H1 (cell line): Measurements from ENCODE around the gene TTR. TPM values are rescaled to one million over a fixed set of nuclear protein-coding genes. Genes with fewer than 3 reads are reported as not detected.

Source experiments
- CTCF ChIA-PET: fragments of 300-600 bp; sonication (Branson Sonifier 250); formaldehyde crosslinking; loops from one replicate; lab custom pipeline; 2021; ENCODE audit not compliant: partially characterized antibody; lab: Charles Lee
- POLR2A ChIA-PET: fragments of 300-600 bp; sonication (Branson Sonifier 250); formaldehyde crosslinking; loops from one replicate; lab custom pipeline; 2021; ENCODE audit warnings: inconsistent platforms; ENCODE audit not compliant: partially characterized antibody; lab: Charles Lee
- DNase-seq, 2 experiments: peaks; one replicate each; pipeline versions ENCODE4 v3.0.0 to v3.0.0-alpha.2; 2010 to 2022; ENCODE audit warnings: low spot score in 2 of 2, low read depth in 1 of 2, mixed read lengths in 1 of 2
- FAIRE-seq: peaks from 2 replicates; lab custom pipeline; 2011; peaks lifted over from hg19 to GRCh38; lab: Jason Lieb, UNC
- H2AFZ ChIP-seq: 2 replicates; pipeline ENCODE4 v1.8.1; 2012; ENCODE audit warnings: low read length, inconsistent platforms
- H2AK5ac ChIP-seq: 2 replicates; pipeline ENCODE4 v1.6.1; 2013; ENCODE audit warnings: low read depth, low read length
- H2BK120ac ChIP-seq: replicated peaks from 2 replicates; pipeline ENCODE3; 2013; ENCODE audit warnings: low read depth, low read length, inconsistent platforms
- H2BK12ac ChIP-seq: 2 replicates; pipeline ENCODE4 v1.6.1; 2013; ENCODE audit warnings: low read depth, low read length
- H2BK15ac ChIP-seq: 2 replicates; pipeline ENCODE4 v1.6.1; 2013; ENCODE audit warnings: low read length
- H2BK20ac ChIP-seq: 2 replicates; pipeline ENCODE4 v1.6.1; 2013; ENCODE audit warnings: low read length
- H2BK5ac ChIP-seq: 2 replicates; pipeline ENCODE4 v1.6.1; 2013; ENCODE audit warnings: low read depth, low read length
- H3K14ac ChIP-seq: 2 replicates; pipeline ENCODE4 v1.6.1; 2013; ENCODE audit warnings: inconsistent platforms; ENCODE audit not compliant: insufficient read length
- H3K18ac ChIP-seq: 2 replicates; pipeline ENCODE4 v1.6.1; 2013; ENCODE audit warnings: low read length; ENCODE audit errors: extremely low read depth
- H3K23ac ChIP-seq: 2 replicates; pipeline ENCODE4 v1.6.1; 2013; ENCODE audit warnings: inconsistent platforms; ENCODE audit not compliant: insufficient read length
- H3K23me2 ChIP-seq: 2 replicates; pipeline ENCODE4 v1.6.1; 2013; ENCODE audit warnings: low read depth, low read length
- H3K27ac ChIP-seq: 2 replicates; pipeline ENCODE4 v1.6.1; 2011; ENCODE audit warnings: low read depth, low read length, inconsistent platforms
- H3K27me3 ChIP-seq, 4 experiments: replicated peaks in 1 of 4; 1 replicate in 1 of 4; 2 replicates in 3 of 4; pipeline versions ENCODE4 v1.6.1 to v1.8.1; 2011 to 2013; ENCODE audit warnings: low read length in 3 of 4, mild to moderate bottlenecking in 3 of 4, inconsistent platforms in 2 of 4, mixed read lengths in 2 of 4, moderate library complexity in 1 of 4; ENCODE audit not compliant: control insufficient read depth in 3 of 4, insufficient read depth in 3 of 4; ENCODE audit errors: extremely low read depth in 1 of 4
- H3K36me3 ChIP-seq, 4 experiments: 2 replicates each; pipeline versions ENCODE4 v1.6.1 to v1.8.1; 2011 to 2013; ENCODE audit warnings: mild to moderate bottlenecking in 4 of 4, low read length in 3 of 4, moderate library complexity in 2 of 4, control low read depth in 1 of 4, inconsistent platforms in 1 of 4; ENCODE audit not compliant: insufficient read depth in 4 of 4, control insufficient read depth in 2 of 4
- H3K4ac ChIP-seq: replicated peaks from 2 replicates; pipeline ENCODE3; 2013; ENCODE audit warnings: low read length, low read depth, mixed read lengths, inconsistent platforms; ENCODE audit not compliant: insufficient read length
- H3K4me1 ChIP-seq, 4 experiments: replicated peaks in 1 of 4; 1 replicate in 1 of 4; 2 replicates in 3 of 4; pipeline versions ENCODE4 v1.6.1 to v1.8.1; 2011 to 2013; ENCODE audit warnings: low read length in 3 of 4, inconsistent platforms in 2 of 4, mixed read lengths in 1 of 4; ENCODE audit not compliant: insufficient read depth in 4 of 4, control insufficient read depth in 3 of 4
- H3K4me2 ChIP-seq, 2 experiments: 2 replicates each; pipeline versions ENCODE4 v1.6.1 to v1.8.1; 2011 to 2013; ENCODE audit warnings: low read depth in 2 of 2, low read length in 2 of 2, control low read depth in 1 of 2, inconsistent platforms in 1 of 2, mild to moderate bottlenecking in 1 of 2; ENCODE audit not compliant: insufficient read depth in 1 of 2
- H3K4me3 ChIP-seq, 4 experiments: fragments of 200-600, 300-600 bp in 1 of 4; sonication (generic), shearing (Covaris generic), sonication (Bioruptor Twin) in 1 of 4; 2 replicates each; pipeline versions ENCODE4 v1.5.1 to v1.8.1; 2011 to 2016; ENCODE audit warnings: low read length in 4 of 4, low read depth in 3 of 4, control low read depth in 2 of 4, inconsistent platforms in 2 of 4, mild to moderate bottlenecking in 2 of 4, mixed read lengths in 1 of 4, moderate library complexity in 1 of 4; ENCODE audit not compliant: insufficient read depth in 2 of 4; ENCODE audit errors: extremely low read depth in 1 of 4
- H3K56ac ChIP-seq: replicated peaks from 2 replicates; pipeline ENCODE3; 2013; ENCODE audit warnings: low read depth, mild to moderate bottlenecking, mixed read lengths, low read length, inconsistent platforms; ENCODE audit not compliant: insufficient read length
- H3K79me1 ChIP-seq: 2 replicates; pipeline ENCODE4 v1.6.1; 2013; ENCODE audit warnings: low read depth, low read length, control low read depth
- H3K79me2 ChIP-seq, 2 experiments: 2 replicates each; pipeline versions ENCODE4 v1.6.1 to v1.8.1; 2012 to 2013; ENCODE audit warnings: low read length in 2 of 2, mild to moderate bottlenecking in 2 of 2, inconsistent platforms in 1 of 2; ENCODE audit not compliant: insufficient read depth in 2 of 2, control insufficient read depth in 1 of 2
- H3K9ac ChIP-seq, 4 experiments: replicated peaks in 1 of 4; 1 replicate in 1 of 4; 2 replicates in 3 of 4; pipeline versions ENCODE4 v1.6.1 to v1.8.1; 2011 to 2013; ENCODE audit warnings: low read depth in 3 of 4, low read length in 3 of 4, control low read depth in 2 of 4, mild to moderate bottlenecking in 2 of 4, moderate library complexity in 2 of 4, inconsistent platforms in 1 of 4; ENCODE audit errors: extremely low read depth in 1 of 4
- H3K9me3 ChIP-seq, 2 experiments: 2 replicates each; pipeline versions ENCODE4 v1.6.1 to v1.8.1; 2012 to 2013; ENCODE audit warnings: mild to moderate bottlenecking in 2 of 2, moderate library complexity in 2 of 2, control low read depth in 1 of 2, inconsistent platforms in 1 of 2, low read depth in 1 of 2, low read length in 1 of 2, mixed read lengths in 1 of 2; ENCODE audit not compliant: insufficient read depth in 2 of 2
- H4K20me1 ChIP-seq, 2 experiments: replicated peaks in 1 of 2; 2 replicates each; pipeline versions ENCODE3 to v1.8.1; 2011 to 2013; ENCODE audit warnings: inconsistent platforms in 2 of 2, low read length in 2 of 2, mild to moderate bottlenecking in 1 of 2; ENCODE audit not compliant: insufficient read depth in 2 of 2, control insufficient read depth in 1 of 2
- H4K5ac ChIP-seq: 2 replicates; pipeline ENCODE4 v1.6.1; 2013; ENCODE audit warnings: low read length, low read depth, mixed read lengths, inconsistent platforms; ENCODE audit not compliant: insufficient read length
- H4K8ac ChIP-seq: 2 replicates; pipeline ENCODE4 v1.8.0; 2013; ENCODE audit warnings: mild to moderate bottlenecking, moderate library complexity, low read length, inconsistent platforms; ENCODE audit not compliant: insufficient read depth; ENCODE audit errors: extremely low read depth
- H4K91ac ChIP-seq: replicated peaks from 2 replicates; pipeline ENCODE3; 2013; ENCODE audit warnings: low read length, mixed read lengths, inconsistent platforms; ENCODE audit not compliant: insufficient read length
- RAD21 ChIP-seq, 2 experiments: IDR thresholded peaks in 1 of 2; conservative IDR thresholded peaks in 1 of 2; 2 replicates each; pipeline ENCODE4 v1.6.1; 2011; ENCODE audit warnings: low read depth in 2 of 2, low read length in 2 of 2, improper control_type of control experiment in 1 of 2, inconsistent platforms in 1 of 2, mild to moderate bottlenecking in 1 of 2, moderate library complexity in 1 of 2
- SP4 ChIP-seq: IDR thresholded peaks from 2 replicates; pipeline ENCODE4 v1.6.1; 2012; ENCODE audit warnings: low read length, inconsistent platforms
- WGBS, 2 experiments: shearing (Covaris generic) in 1 of 2; methylation state at CpG; one replicate each; pipeline versions ENCODE4 v1.1.6 to v1.1.7; 2013 to 2015; ENCODE audit warnings: low lambda C conversion rate in 2 of 2, mixed read lengths in 2 of 2, inconsistent platforms in 1 of 2, low coverage in 1 of 2, missing lambda C conversion rate in 1 of 2; ENCODE audit not compliant: insufficient replicate concordance in 2 of 2, insufficient coverage in 1 of 2, insufficient read length in 1 of 2; ENCODE audit errors: extremely low coverage in 1 of 2, missing lambda C conversion rate in 1 of 2; 5-methylcytosine and 5-hydroxymethylcytosine counted together
- polyA plus RNA-seq, 7 experiments: library from polyadenylated mRNA; depleted of rRNA in 3 of 7; stranded (reverse) in 5 of 7; unstranded in 2 of 7; fragments of >200 nt in 5 of 7; fragments of 200-250 nt in 2 of 7; gene quantifications; 1 replicate in 5 of 7; 2 replicates in 1 of 7; 4 replicates in 1 of 7; pipeline versions ENCODE4 v1.2.1 to v1.2.3, GENCODE V29; 2011 to 2013; ENCODE audit warnings: missing spikeins in 2 of 7, mixed read lengths in 2 of 7
- total RNA-seq: library from RNA; stranded (reverse); fragmentation: NEBNext Ultra II Directional; extraction: Animal tissue kit (Norgen Biotek cat#: 25700); gene quantifications from 2 replicates; pipeline ENCODE4 v1.2.1, GENCODE V29; 2021
- TF ChIP-seq, protein P1 (sequence below), 3 experiments: IDR thresholded peaks; 1 replicate in 2 of 3; 2 replicates in 1 of 3; pipeline versions ENCODE4 v1.5.1 to v1.6.1; 2011; ENCODE audit warnings: low read length in 3 of 3, mild to moderate bottlenecking in 3 of 3, inconsistent platforms in 2 of 3, low read depth in 1 of 3, moderate library complexity in 1 of 3; ENCODE audit not compliant: insufficient read depth in 1 of 3; ENCODE audit errors: control extremely low read depth in 1 of 3

The TTR gene
- total and polyA plus RNA-seq, 2 of the 8 experiments (the other 6 are each of a cell fraction or from before 2014, with no cell fraction given): not detected

DNA sequence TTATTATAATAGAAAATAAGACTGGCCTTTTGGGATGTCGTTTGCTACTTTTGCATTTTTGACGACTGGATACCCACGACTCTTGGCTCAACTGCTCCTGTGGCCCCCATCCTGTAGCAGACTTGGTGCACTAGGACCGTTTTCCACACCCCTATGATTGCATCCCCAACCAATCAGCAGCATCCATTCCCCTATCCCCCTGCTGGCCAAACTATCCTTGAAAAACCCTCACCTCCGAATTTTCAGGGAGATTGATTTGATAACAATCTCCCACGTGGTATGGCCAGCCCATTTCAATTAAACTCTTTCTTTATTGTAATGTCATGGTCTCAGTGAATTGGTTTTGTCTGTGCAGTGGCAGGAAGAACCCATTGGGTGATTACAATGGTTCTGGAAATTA, 37.9 kb upstream of the TTR start:
- no peak overlapping the region for H3K56ac ChIP-seq
- no peak overlapping the region for H3K4ac ChIP-seq
- no peaks in the 10 kb centered on the region for H3K9me3 ChIP-seq
- H3K14ac ChIP-seq: no peak overlapping the region
- no peak overlapping the region for H2AK5ac ChIP-seq
- no peak overlapping the region for H2BK20ac ChIP-seq
- no peak overlapping the region for H4K5ac ChIP-seq
- H3K27me3 ChIP-seq: no peaks in the 10 kb centered on the region
- no peak overlapping the region for H2AFZ ChIP-seq
- 66% methylated on average over 6 of the region's 6 CpGs; no CpG with 5 or more reads in 1 of the 2 experiments for WGBS, 2 experiments
- DNase-seq (no peak), FAIRE-seq (no peak)
- ChIA-PET CTCF (interaction anchor here (0.6 to 4.1 kb wide), 11 partner anchors 10 to 423 kb away, joined by 3 to 22 read pairs (median 3); no protein-coding TSS in a partner anchor), POLR2A (no interaction called here)
- H3K4me1 ChIP-seq: peaks cover 1 to 9% (median 4%) of the 10 kb centered on the region in 4 experiments; a peak in 3 of 7 replicates
- H3K27ac ChIP-seq: no peak overlapping the region
- H2BK5ac ChIP-seq: no peak overlapping the region
- H3K79me1 ChIP-seq: no peaks in the 10 kb centered on the region
- H2BK15ac ChIP-seq: no peak overlapping the region
- TF ChIP-seq RAD21 (IDR thresholded peaks at IDR 0.05 in 1 of 2, conservative IDR thresholded peaks at IDR 0.05 in 1 of 2; ENCODE audit: low read depth in 2 of 2, low read length in 2 of 2) (peak; percentile 8 to 24; a peak in 1 of 4 replicates), SP4 (no peak)
- TF ChIP-seq, protein P1, sequence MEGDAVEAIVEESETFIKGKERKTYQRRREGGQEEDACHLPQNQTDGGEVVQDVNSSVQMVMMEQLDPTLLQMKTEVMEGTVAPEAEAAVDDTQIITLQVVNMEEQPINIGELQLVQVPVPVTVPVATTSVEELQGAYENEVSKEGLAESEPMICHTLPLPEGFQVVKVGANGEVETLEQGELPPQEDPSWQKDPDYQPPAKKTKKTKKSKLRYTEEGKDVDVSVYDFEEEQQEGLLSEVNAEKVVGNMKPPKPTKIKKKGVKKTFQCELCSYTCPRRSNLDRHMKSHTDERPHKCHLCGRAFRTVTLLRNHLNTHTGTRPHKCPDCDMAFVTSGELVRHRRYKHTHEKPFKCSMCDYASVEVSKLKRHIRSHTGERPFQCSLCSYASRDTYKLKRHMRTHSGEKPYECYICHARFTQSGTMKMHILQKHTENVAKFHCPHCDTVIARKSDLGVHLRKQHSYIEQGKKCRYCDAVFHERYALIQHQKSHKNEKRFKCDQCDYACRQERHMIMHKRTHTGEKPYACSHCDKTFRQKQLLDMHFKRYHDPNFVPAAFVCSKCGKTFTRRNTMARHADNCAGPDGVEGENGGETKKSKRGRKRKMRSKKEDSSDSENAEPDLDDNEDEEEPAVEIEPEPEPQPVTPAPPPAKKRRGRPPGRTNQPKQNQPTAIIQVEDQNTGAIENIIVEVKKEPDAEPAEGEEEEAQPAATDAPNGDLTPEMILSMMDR (IDR thresholded peaks at IDR 0.05; ENCODE audit: control extremely low read depth in 1 of 3, insufficient read depth in 1 of 3, low read depth in 1 of 3, low read length in 3 of 3): peak; percentile 25 to 54 (median 33); a peak in 3 of 4 replicates
- no peak overlapping the region for H4K8ac ChIP-seq
- no peak overlapping the region for H3K23ac ChIP-seq
- H3K79me2 ChIP-seq: no peaks in the 10 kb centered on the region
- no peaks in the 10 kb centered on the region for H3K36me3 ChIP-seq
- H3K4me2 ChIP-seq: no peak overlapping the region
- no peak overlapping the region for H2BK120ac ChIP-seq
- no peaks in the 10 kb centered on the region for H4K20me1 ChIP-seq
- no peak overlapping the region for H3K9ac ChIP-seq
- H4K91ac ChIP-seq: no peak overlapping the region
- H3K4me3 ChIP-seq: no peak overlapping the region
- H3K23me2 ChIP-seq: no peaks in the 10 kb centered on the region
- H3K18ac ChIP-seq: no peak overlapping the region
- H2BK12ac ChIP-seq: no peak overlapping the region
